ENCODE measurements around the gene VSIG10L.

VSIG10L gene

GRCh38 chr19:51337861-51338562, 3.9 kb downstream of the VSIG10L start:
- Mint-ChIP-seq H3K27ac (no peak overlapping the region), H3K4me3 (no peak overlapping the region), H3K9me3 (peaks cover 6% of the 10 kb centered on the region), H3K27me3 (peaks cover 28% of the 10 kb centered on the region), H3K4me1 (ENCODE audit: low read depth) (peaks cover 38% of the 10 kb centered on the region), H3K36me3 (ENCODE audit: low read depth) (no peaks in the 10 kb centered on the region)
- intact Hi-C loops (cut with micrococcal nuclease): loop anchor here (2.0 to 5.0 kb wide), 2 partner anchors 57 to 99 kb away; no protein-coding TSS in a partner anchor

GRCh38 chr19:51337141-51337860, 4.6 kb downstream of the VSIG10L start:
- H3K9me3 Mint-ChIP-seq: peaks cover 6% of the 10 kb centered on the region
- H3K36me3 Mint-ChIP-seq (ENCODE audit: low read depth): no peaks in the 10 kb centered on the region
- H3K27me3 Mint-ChIP-seq: peaks cover 21% of the 10 kb centered on the region
- H3K27ac Mint-ChIP-seq: no peak overlapping the region
- intact Hi-C loops (cut with micrococcal nuclease): loop anchor here (5.0 kb wide), 1 partner anchor 100 kb away; no protein-coding TSS in a partner anchor
- H3K4me1 Mint-ChIP-seq (ENCODE audit: low read depth): peaks cover 31% of the 10 kb centered on the region
- H3K4me3 Mint-ChIP-seq: no peak overlapping the region

- H3K9me3 Mint-ChIP-seq: peaks cover 6% of the 10 kb centered on the region
- H3K4me1 Mint-ChIP-seq (ENCODE audit: low read depth): peaks cover 10% of the 10 kb centered on the region
- no peak overlapping the region for H3K4me3 Mint-ChIP-seq
- peaks cover 13% of the 10 kb centered on the region for H3K27me3 Mint-ChIP-seq
- no peaks in the 10 kb centered on the region for H3K36me3 Mint-ChIP-seq (ENCODE audit: low read depth)
- intact Hi-C loops (cut with micrococcal nuclease): no loop called here
- no peak overlapping the region for H3K27ac Mint-ChIP-seq
Observed at GRCh38 chr19:51333836-51334460, 8.0 kb downstream of the VSIG10L start.

GRCh38 chr19:51331716-51332115, 10.2 kb downstream of the VSIG10L start:
- H3K27me3 Mint-ChIP-seq: peaks cover 29% of the 10 kb centered on the region
- H3K36me3 Mint-ChIP-seq (ENCODE audit: low read depth): no peaks in the 10 kb centered on the region
- intact Hi-C loops (cut with micrococcal nuclease): no loop called here
- H3K4me1 Mint-ChIP-seq (ENCODE audit: low read depth): peaks cover 22% of the 10 kb centered on the region
- no peak overlapping the region for H3K27ac Mint-ChIP-seq
- H3K9me3 Mint-ChIP-seq: peaks cover 6% of the 10 kb centered on the region
- no peak overlapping the region for H3K4me3 Mint-ChIP-seq

GRCh38 chr19:51331193-51331592, 10.7 kb downstream of the VSIG10L start:
- H3K9me3 Mint-ChIP-seq: peaks cover 6% of the 10 kb centered on the region
- H3K36me3 Mint-ChIP-seq (ENCODE audit: low read depth): no peaks in the 10 kb centered on the region
- no peak overlapping the region for H3K27ac Mint-ChIP-seq
- no peak overlapping the region for H3K4me3 Mint-ChIP-seq
- intact Hi-C loops (cut with micrococcal nuclease): no loop called here
- H3K27me3 Mint-ChIP-seq: peaks cover 32% of the 10 kb centered on the region
- peaks cover 24% of the 10 kb centered on the region for H3K4me1 Mint-ChIP-seq (ENCODE audit: low read depth)

- intact Hi-C loops (cut with micrococcal nuclease): no loop called here
- Mint-ChIP-seq H3K36me3 (ENCODE audit: low read depth) (no peaks in the 10 kb centered on the region), H3K9me3 (peaks cover 6% of the 10 kb centered on the region), H3K27me3 (peaks cover 40% of the 10 kb centered on the region), H3K27ac (no peak overlapping the region), H3K4me1 (ENCODE audit: low read depth) (peaks cover 29% of the 10 kb centered on the region), H3K4me3 (no peak overlapping the region)
Observed at GRCh38 chr19:51330366-51330765, 11.6 kb downstream of the VSIG10L start.

GRCh38 chr19:51329411-51329810, 12.5 kb downstream of the VSIG10L start:
- Mint-ChIP-seq H3K36me3 (ENCODE audit: low read depth) (no peaks in the 10 kb centered on the region), H3K27me3 (peaks cover 44% of the 10 kb centered on the region), H3K27ac (no peak overlapping the region), H3K4me1 (ENCODE audit: low read depth) (peaks cover 22% of the 10 kb centered on the region), H3K4me3 (no peak overlapping the region), H3K9me3 (peaks cover 6% of the 10 kb centered on the region)
- intact Hi-C loops (cut with micrococcal nuclease): no loop called here

- Mint-ChIP-seq H3K27ac (no peak overlapping the region), H3K9me3 (no peaks in the 10 kb centered on the region), H3K27me3 (peaks cover 65% of the 10 kb centered on the region), H3K4me3 (peak overlapping the region; percentile 66), H3K4me1 (ENCODE audit: low read depth) (peaks cover 22% of the 10 kb centered on the region), H3K36me3 (ENCODE audit: low read depth) (no peaks in the 10 kb centered on the region)
- intact Hi-C loops (cut with micrococcal nuclease): no loop called here
Observed at GRCh38 chr19:51327066-51328001, 14.6 kb downstream of the VSIG10L start.

GRCh38 chr19:51326216-51327065, 15.5 kb downstream of the VSIG10L start:
- H3K36me3 Mint-ChIP-seq (ENCODE audit: low read depth): no peaks in the 10 kb centered on the region
- no peak overlapping the region for H3K27ac Mint-ChIP-seq
- intact Hi-C loops (cut with micrococcal nuclease): no loop called here
- no peaks in the 10 kb centered on the region for H3K9me3 Mint-ChIP-seq
- H3K4me1 Mint-ChIP-seq (ENCODE audit: low read depth): peaks cover 22% of the 10 kb centered on the region
- no peak overlapping the region for H3K4me3 Mint-ChIP-seq
- H3K27me3 Mint-ChIP-seq: peaks cover 70% of the 10 kb centered on the region

- H3K9me3 Mint-ChIP-seq: no peaks in the 10 kb centered on the region
Observed at GRCh38 chr19:51325161-51325976, 16.6 kb downstream of the VSIG10L start.

GRCh38 chr19:51324167-51324481, 17.8 kb downstream of the VSIG10L start:
- H3K4me1 Mint-ChIP-seq (ENCODE audit: low read depth): peaks cover 22% of the 10 kb centered on the region
- no peaks in the 10 kb centered on the region for H3K9me3 Mint-ChIP-seq
- intact Hi-C loops (cut with micrococcal nuclease): no loop called here
- no peak overlapping the region for H3K27ac Mint-ChIP-seq
- H3K36me3 Mint-ChIP-seq (ENCODE audit: low read depth): no peaks in the 10 kb centered on the region
- no peak overlapping the region for H3K4me3 Mint-ChIP-seq
- H3K27me3 Mint-ChIP-seq: peaks cover 66% of the 10 kb centered on the region

More at GRCh38 chr19:51325161-51325976, 16.6 kb downstream of the VSIG10L start:
- Mint-ChIP-seq H3K4me3 (no peak overlapping the region), H3K4me1 (ENCODE audit: low read depth) (peaks cover 22% of the 10 kb centered on the region), H3K36me3 (ENCODE audit: low read depth) (no peaks in the 10 kb centered on the region), H3K27ac (no peak overlapping the region), H3K27me3 (peaks cover 71% of the 10 kb centered on the region)
- intact Hi-C loops (cut with micrococcal nuclease): no loop called here

GRCh38 chr19:51323481-51324166, 18.3 kb downstream of the VSIG10L start:
- Mint-ChIP-seq H3K27me3 (peaks cover 66% of the 10 kb centered on the region), H3K27ac (no peak overlapping the region), H3K36me3 (ENCODE audit: low read depth) (no peaks in the 10 kb centered on the region), H3K9me3 (no peaks in the 10 kb centered on the region), H3K4me3 (no peak overlapping the region), H3K4me1 (ENCODE audit: low read depth) (peaks cover 22% of the 10 kb centered on the region)
- intact Hi-C loops (cut with micrococcal nuclease): no loop called here
